ENCODE data around the gene SLC6A17. TPM values are rescaled to one million over a fixed set of nuclear protein-coding genes. Genes with fewer than 3 reads are reported as not detected.

The SLC6A17 gene
- total RNA-seq, 2 experiments from 2014 or later = not detected

DNA sequence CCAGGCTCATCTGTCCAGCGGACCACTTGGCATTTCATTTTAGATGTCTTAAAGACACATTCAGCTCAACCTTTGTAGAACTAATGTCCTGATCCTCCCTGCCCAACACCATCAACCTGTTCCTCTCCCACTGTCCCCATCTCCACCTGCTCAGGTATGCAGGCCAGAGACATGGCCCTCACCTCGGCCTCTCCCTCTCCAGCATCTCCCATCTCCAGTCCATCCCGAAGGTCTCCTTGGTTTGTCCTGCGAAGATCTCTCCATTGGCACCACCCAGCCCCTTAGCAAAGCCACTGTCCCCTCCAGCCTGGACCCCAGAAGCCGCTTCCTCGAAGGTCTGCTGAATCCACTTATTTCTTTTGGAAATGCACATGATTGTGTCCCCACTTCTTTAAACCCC lies 38.9 kb downstream of the SLC6A17 start:
- Mint-ChIP-seq H3K4me1 (no peaks in the 10 kb centered on the region), H3K4me3 (no peak overlapping the region), H3K36me3 (no peaks in the 10 kb centered on the region), H3K27ac (no peak overlapping the region), H3K27me3 (peaks cover 31% of the 10 kb centered on the region), H3K9me3 (ENCODE audit: low read depth) (no peaks in the 10 kb centered on the region)
- no peak for DNase-seq
- CTCF ChIA-PET = no interaction called here
- ATAC-seq = no peak

DNA sequence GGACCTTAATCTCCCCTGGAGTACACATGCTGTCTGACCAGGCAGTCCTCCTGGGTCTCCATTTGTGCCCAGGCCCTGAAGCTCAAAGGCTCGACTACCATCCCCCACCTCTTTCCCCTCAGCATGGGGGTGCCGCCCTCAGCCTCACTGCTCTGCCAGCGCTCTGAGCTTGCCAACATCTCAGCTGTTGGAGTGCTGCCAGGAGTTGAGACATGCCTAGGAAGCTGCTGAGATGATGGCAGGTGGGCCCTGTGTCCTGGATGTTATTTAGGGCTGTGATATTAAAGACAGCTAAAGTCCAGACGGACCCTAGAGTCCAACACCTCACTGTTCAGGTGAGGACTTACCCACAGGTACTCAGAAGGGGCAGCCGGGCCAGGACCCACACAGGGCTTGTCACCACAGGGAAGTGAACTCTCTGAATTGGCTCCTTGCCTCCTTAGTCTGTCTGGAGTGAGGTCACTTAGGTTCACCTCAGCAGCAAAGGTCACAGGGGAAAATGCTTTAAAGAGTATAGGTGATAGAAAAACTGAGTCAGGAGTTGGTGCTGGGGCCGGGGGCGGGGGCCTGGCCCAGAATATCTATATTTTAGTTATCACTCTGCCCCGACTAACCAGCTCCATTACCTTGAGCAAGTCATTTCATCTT lies 40.1 kb downstream of the SLC6A17 start:
- no peak overlapping the region for H3K4me3 Mint-ChIP-seq
- no peaks in the 10 kb centered on the region for H3K9me3 Mint-ChIP-seq (ENCODE audit: low read depth)
- H3K27ac Mint-ChIP-seq = no peak overlapping the region
- H3K36me3 Mint-ChIP-seq = no peaks in the 10 kb centered on the region
- no peak for ATAC-seq
- DNase-seq = no peak
- no peaks in the 10 kb centered on the region for H3K4me1 Mint-ChIP-seq
- CTCF ChIA-PET = interaction anchor here (0.6 to 2.1 kb wide), 3 partner anchors 12 to 306 kb away, joined by 3 to 6 read pairs (median 4); no protein-coding TSS in a partner anchor
- peaks cover 25% of the 10 kb centered on the region for H3K27me3 Mint-ChIP-seq

GRCh38 chr1:110192541-110192940 lies 42.2 kb downstream of the SLC6A17 start:
- no peak overlapping the region for H3K27ac Mint-ChIP-seq
- DNase-seq = no peak
- H3K9me3 Mint-ChIP-seq (ENCODE audit: low read depth) = no peaks in the 10 kb centered on the region
- CTCF ChIA-PET = interaction anchor here (1.2 kb wide), 1 partner anchor 15 kb away, joined by 5 read pairs; no protein-coding TSS in a partner anchor
- no peak for ATAC-seq
- H3K4me3 Mint-ChIP-seq = no peak overlapping the region
- no peaks in the 10 kb centered on the region for H3K36me3 Mint-ChIP-seq
- H3K4me1 Mint-ChIP-seq = no peaks in the 10 kb centered on the region
- peaks cover 15% of the 10 kb centered on the region for H3K27me3 Mint-ChIP-seq

DNA sequence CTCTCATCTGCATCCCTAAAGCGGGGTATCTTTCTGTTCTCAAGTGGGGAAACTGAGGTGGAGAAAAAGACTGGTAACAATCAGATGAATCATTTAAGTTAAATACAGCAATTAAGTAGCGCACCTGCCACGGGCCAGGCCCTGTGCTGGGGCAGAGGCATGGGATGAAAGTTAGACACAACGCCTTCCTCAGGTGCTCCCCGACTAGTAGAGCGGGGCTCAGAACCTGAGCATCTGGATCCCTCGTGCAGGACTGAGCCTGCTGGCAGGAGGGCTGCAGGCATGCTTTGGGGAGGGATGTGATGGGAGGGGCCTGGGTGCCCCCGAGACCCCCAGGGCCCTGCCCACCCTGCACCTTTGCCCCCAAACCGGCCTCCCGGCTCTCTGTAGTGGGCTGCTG lies 44.9 kb downstream of the SLC6A17 start:
- no peak overlapping the region for H3K27ac Mint-ChIP-seq
- H3K4me1 Mint-ChIP-seq = no peaks in the 10 kb centered on the region
- H3K36me3 Mint-ChIP-seq = no peaks in the 10 kb centered on the region
- DNase-seq (no peak), ATAC-seq (no peak)
- H3K9me3 Mint-ChIP-seq (ENCODE audit: low read depth) = no peaks in the 10 kb centered on the region
- H3K27me3 Mint-ChIP-seq = no peaks in the 10 kb centered on the region
- no peak overlapping the region for H3K4me3 Mint-ChIP-seq
- CTCF ChIA-PET = interaction anchor here (0.7 kb wide), 1 partner anchor 265 kb away, joined by 3 read pairs; no protein-coding TSS in a partner anchor

DNA sequence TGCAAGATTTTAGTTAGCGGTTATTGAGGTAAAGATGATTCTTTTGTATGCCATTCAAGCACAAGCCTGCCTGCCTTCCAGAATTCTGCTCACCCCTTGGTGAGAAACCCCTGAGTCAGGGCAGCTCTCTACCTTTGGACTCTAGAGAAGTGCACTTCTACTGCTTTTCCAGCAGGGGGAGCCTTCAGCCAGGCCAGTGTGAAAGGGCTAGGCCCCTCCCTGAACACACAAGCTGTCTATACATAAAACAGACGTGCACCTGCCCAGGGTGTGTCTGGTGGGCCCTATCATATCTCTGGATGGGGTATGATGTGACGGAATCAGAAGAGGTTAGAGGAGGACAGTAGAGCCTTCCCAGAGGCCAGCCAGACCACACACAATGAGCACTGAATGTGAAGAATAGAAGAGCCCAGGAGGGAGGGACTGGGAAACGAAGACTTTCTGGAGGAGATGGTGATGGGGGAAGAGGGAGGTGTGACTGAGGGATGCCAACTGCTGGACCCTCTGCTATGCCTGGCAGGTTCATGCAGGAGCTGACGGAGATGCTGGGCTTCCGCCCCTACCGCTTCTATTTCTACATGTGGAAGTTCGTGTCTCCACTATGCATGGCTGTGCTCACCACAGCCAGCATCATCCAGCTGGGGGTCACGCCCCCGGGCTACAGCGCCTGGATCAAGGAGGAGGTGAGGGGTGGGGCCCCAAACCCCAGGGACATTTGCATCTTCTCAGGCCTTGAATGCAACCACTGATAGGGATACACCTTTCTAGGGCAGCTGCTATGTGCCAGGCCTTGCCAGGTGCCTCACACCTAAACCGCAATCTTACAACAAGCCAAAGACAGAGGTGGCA lies 46.8 kb downstream of the SLC6A17 start:
- DNase-seq (peak; percentile 68), ATAC-seq (peak; percentile 92)
- Mint-ChIP-seq H3K4me3 (no peak overlapping the region), H3K27me3 (no peaks in the 10 kb centered on the region), H3K4me1 (no peaks in the 10 kb centered on the region), H3K36me3 (no peaks in the 10 kb centered on the region), H3K27ac (no peak overlapping the region), H3K9me3 (ENCODE audit: low read depth) (no peaks in the 10 kb centered on the region)
- CTCF ChIA-PET = interaction anchor here (0.6 to 3.0 kb wide), 36 partner anchors 8 to 547 kb away, joined by 3 to 48 read pairs (median 4); partner anchors contain the start of gene KCNC4

GRCh38 chr1:110197905-110198629 lies 47.8 kb downstream of the SLC6A17 start:
- ATAC-seq (no peak), DNase-seq (no peak)
- CTCF ChIA-PET = interaction anchor here (1.0 to 3.0 kb wide), 13 partner anchors 11 to 298 kb away, joined by 3 to 48 read pairs (median 4); partner anchors contain the start of gene KCNC4
- no peaks in the 10 kb centered on the region for H3K36me3 Mint-ChIP-seq
- H3K4me1 Mint-ChIP-seq = peaks cover 3% of the 10 kb centered on the region
- no peaks in the 10 kb centered on the region for H3K9me3 Mint-ChIP-seq (ENCODE audit: low read depth)
- H3K27ac Mint-ChIP-seq = no peak overlapping the region
- H3K4me3 Mint-ChIP-seq = no peak overlapping the region
- H3K27me3 Mint-ChIP-seq = no peaks in the 10 kb centered on the region

- CTCF ChIA-PET = interaction anchor here (3.0 kb wide), 1 partner anchor 11 kb away, joined by 48 read pairs; the partner anchor contains the start of gene KCNC4
- H3K4me1 Mint-ChIP-seq = peaks cover 9% of the 10 kb centered on the region
- H3K27me3 Mint-ChIP-seq = no peaks in the 10 kb centered on the region
- no peak overlapping the region for H3K4me3 Mint-ChIP-seq
- H3K36me3 Mint-ChIP-seq = no peaks in the 10 kb centered on the region
- no peak overlapping the region for H3K27ac Mint-ChIP-seq
- ATAC-seq (no peak), DNase-seq (no peak)
- no peaks in the 10 kb centered on the region for H3K9me3 Mint-ChIP-seq (ENCODE audit: low read depth)
Observed at GRCh38 chr1:110198746-110199145, 48.5 kb downstream of the SLC6A17 start.

- DNase-seq (no peak), ATAC-seq (no peak)
- CTCF ChIA-PET = interaction anchor here (1.3 to 18.2 kb wide), 5 partner anchors 8 to 295 kb away, joined by 4 to 415 read pairs (median 31); partner anchors contain the start of gene KCNC4
- H3K4me1 Mint-ChIP-seq = peaks cover 9% of the 10 kb centered on the region
- H3K9me3 Mint-ChIP-seq (ENCODE audit: low read depth) = no peaks in the 10 kb centered on the region
- no peak overlapping the region for H3K4me3 Mint-ChIP-seq
- H3K27ac Mint-ChIP-seq = no peak overlapping the region
- H3K36me3 Mint-ChIP-seq = no peaks in the 10 kb centered on the region
- H3K27me3 Mint-ChIP-seq = no peaks in the 10 kb centered on the region
Observed at GRCh38 chr1:110200190-110200589, 49.9 kb downstream of the SLC6A17 start.

GRCh38 chr1:110200666-110201065 lies 50.4 kb downstream of the SLC6A17 start:
- no peaks in the 10 kb centered on the region for H3K27me3 Mint-ChIP-seq
- H3K4me3 Mint-ChIP-seq = no peak overlapping the region
- DNase-seq (no peak), ATAC-seq (no peak)
- H3K9me3 Mint-ChIP-seq (ENCODE audit: low read depth) = no peaks in the 10 kb centered on the region
- H3K4me1 Mint-ChIP-seq = peaks cover 9% of the 10 kb centered on the region
- no peaks in the 10 kb centered on the region for H3K36me3 Mint-ChIP-seq
- no peak overlapping the region for H3K27ac Mint-ChIP-seq
- CTCF ChIA-PET = interaction anchor here (1.1 to 18.2 kb wide), 5 partner anchors 8 to 295 kb away, joined by 4 to 415 read pairs (median 31); partner anchors contain the start of gene KCNC4

DNA sequence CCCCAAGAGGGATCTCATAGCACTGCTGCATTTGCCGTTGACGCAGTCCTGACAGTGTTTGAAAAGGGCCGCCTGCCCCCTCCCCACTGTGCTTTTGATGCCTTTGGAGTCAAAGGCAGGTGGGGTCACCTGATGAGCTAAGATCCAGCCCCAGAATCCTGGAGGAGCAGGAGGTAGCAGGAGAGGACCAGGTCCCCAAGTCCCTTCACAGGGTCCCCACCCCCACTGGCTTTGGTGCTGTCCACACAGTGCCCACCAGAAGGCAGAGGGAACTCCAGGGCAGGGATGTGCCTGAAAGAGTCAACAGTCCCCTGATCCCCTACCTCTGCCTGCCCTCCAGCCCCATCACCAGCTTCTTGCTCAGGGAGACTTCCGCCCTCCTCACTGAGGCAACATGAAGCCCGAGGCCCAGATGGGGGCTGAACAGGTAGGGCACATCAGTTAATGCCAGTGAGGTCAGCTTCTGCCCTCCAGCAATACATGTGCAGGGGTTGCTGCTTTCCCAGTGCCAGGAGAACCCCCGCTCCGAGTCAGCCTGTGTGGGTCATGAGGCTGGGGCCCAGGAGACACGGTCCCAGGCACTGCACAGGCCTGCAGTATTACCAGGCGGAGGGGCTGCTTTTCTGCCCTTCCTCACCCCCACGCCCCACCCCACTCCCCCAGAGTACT lies 51.0 kb downstream of the SLC6A17 start:
- no peaks in the 10 kb centered on the region for H3K27me3 Mint-ChIP-seq
- CTCF ChIA-PET = interaction anchor here (0.7 to 18.2 kb wide), 7 partner anchors 10 to 294 kb away, joined by 3 to 415 read pairs (median 38); partner anchors contain the start of genes KCNC4 and RBM15
- no peak for DNase-seq

GRCh38 chr1:110203021-110203661 lies 52.8 kb downstream of the SLC6A17 start:
- DNase-seq (peak; percentile 82), ATAC-seq (peak; percentile 64)
- CTCF ChIA-PET = interaction anchor here (0.7 to 18.2 kb wide), 34 partner anchors 9 to 580 kb away, joined by 3 to 415 read pairs (median 4); partner anchors contain the start of genes KCNC4 and RBM15
- no peaks in the 10 kb centered on the region for H3K36me3 Mint-ChIP-seq
- H3K27ac Mint-ChIP-seq = peak overlapping the region; percentile 86
- no peaks in the 10 kb centered on the region for H3K27me3 Mint-ChIP-seq
- H3K9me3 Mint-ChIP-seq (ENCODE audit: low read depth) = no peaks in the 10 kb centered on the region
- H3K4me1 Mint-ChIP-seq = peaks cover 15% of the 10 kb centered on the region
- H3K4me3 Mint-ChIP-seq = no peak overlapping the region

More for the DNA sequence above, 51.0 kb downstream of the SLC6A17 start:
- peaks cover 9% of the 10 kb centered on the region for H3K4me1 Mint-ChIP-seq
- H3K27ac Mint-ChIP-seq = no peak overlapping the region
- no peaks in the 10 kb centered on the region for H3K36me3 Mint-ChIP-seq
- ATAC-seq = no peak
- H3K9me3 Mint-ChIP-seq (ENCODE audit: low read depth) = no peaks in the 10 kb centered on the region
- no peak overlapping the region for H3K4me3 Mint-ChIP-seq

- DNase-seq (no peak), ATAC-seq (no peak)
- no peak overlapping the region for H3K27ac Mint-ChIP-seq
- H3K36me3 Mint-ChIP-seq = no peaks in the 10 kb centered on the region
- no peak overlapping the region for H3K4me3 Mint-ChIP-seq
- CTCF ChIA-PET = interaction anchor here (1.2 to 18.2 kb wide), 4 partner anchors 8 to 290 kb away, joined by 3 to 415 read pairs (median 114); no protein-coding TSS in a partner anchor
- peaks cover 30% of the 10 kb centered on the region for H3K4me1 Mint-ChIP-seq
- H3K9me3 Mint-ChIP-seq (ENCODE audit: low read depth) = no peaks in the 10 kb centered on the region
- H3K27me3 Mint-ChIP-seq = no peaks in the 10 kb centered on the region
Observed at GRCh38 chr1:110205156-110205555, 54.9 kb downstream of the SLC6A17 start.
